Measurements from ENCODE around the gene ZNF597. TPM values are rescaled to one million over a fixed set of nuclear protein-coding genes. Genes with fewer than 3 reads are reported as not detected.
A peak's percentile ranks its signal among the peaks of the same experiment; 100 is the strongest.

Gene ZNF597
- polyA plus RNA-seq, 4 donors, result 0.45 to 3.8 (median 0.88) TPM

- no peak overlapping the region for H3K4me3 ChIP-seq (ENCODE audit: low read depth in 1 of 3, low read length in 3 of 3)
- H3K4me1 ChIP-seq (ENCODE audit: control insufficient read depth in 3 of 3, insufficient read depth in 2 of 3, low read depth in 1 of 3, low read length in 2 of 3), result peaks cover 0 to 7% (median 7%) of the 10 kb centered on the region in 3 donors
- no peak overlapping the region for H3K27ac ChIP-seq (ENCODE audit: low read depth in 1 of 3, low read length in 2 of 3)
- no peaks in the 10 kb centered on the region for H3K27me3 ChIP-seq (ENCODE audit: control insufficient read depth in 3 of 3, insufficient read depth in 3 of 3, low read length in 3 of 3)
- H3K36me3 ChIP-seq (ENCODE audit: control insufficient read depth in 3 of 3, insufficient read depth in 2 of 3, low read depth in 1 of 3, low read length in 3 of 3), result peaks cover 0 to 11% (median 0%) of the 10 kb centered on the region in 3 donors
- no peak for DNase-seq
- peaks cover 0 to 4% of the 10 kb centered on the region in 2 donors for H3K9me3 ChIP-seq (ENCODE audit: control insufficient read depth in 2 of 2, insufficient read depth in 1 of 2, low read depth in 1 of 2, low read length in 1 of 2)
- FAIRE-seq, result no peak
- 89 to 92% (median 92%) methylated on average over 5 of the region's 5 CpGs for WGBS, 3 donors
Measured at GRCh38 chr16:3454093-3454492, 10.8 kb upstream of the ZNF597 start.

- peaks cover 0 to 34% of the 10 kb centered on the region in 2 donors for H3K9me3 ChIP-seq (ENCODE audit: control insufficient read depth in 2 of 2, insufficient read depth in 1 of 2, low read depth in 1 of 2, low read length in 1 of 2)
- peaks cover 0 to 17% (median 0%) of the 10 kb centered on the region in 3 donors for H3K36me3 ChIP-seq (ENCODE audit: control insufficient read depth in 3 of 3, insufficient read depth in 2 of 3, low read depth in 1 of 3, low read length in 3 of 3)
- peaks cover 0 to 2% (median 0%) of the 10 kb centered on the region in 3 donors for H3K4me1 ChIP-seq (ENCODE audit: control insufficient read depth in 3 of 3, insufficient read depth in 2 of 3, low read depth in 1 of 3, low read length in 2 of 3)
- H3K27me3 ChIP-seq (ENCODE audit: control insufficient read depth in 3 of 3, insufficient read depth in 3 of 3, low read length in 3 of 3), result no peaks in the 10 kb centered on the region
- FAIRE-seq, result no peak
- H3K27ac ChIP-seq (ENCODE audit: low read depth in 1 of 3, low read length in 2 of 3), result peak overlapping the region; percentile 59 to 85 (median 79)
- WGBS, 3 donors, result 32 to 45% (median 34%) methylated on average over 10 of the region's 10 CpGs
- peak; percentile 71 to 73 for DNase-seq
- H3K4me3 ChIP-seq (ENCODE audit: low read depth in 1 of 3, low read length in 3 of 3), result peak overlapping the region in 2 of 3 donors; percentile 58 to 70
Measured at GRCh38 chr16:3444032-3444388, 706 bp upstream of the ZNF597 start.

- Histone ChIP-seq H3K27ac (ENCODE audit: low read depth in 1 of 3, low read length in 2 of 3) (no peak overlapping the region), H3K9me3 (ENCODE audit: control insufficient read depth in 2 of 2, insufficient read depth in 1 of 2, low read depth in 1 of 2, low read length in 1 of 2) (peaks cover 0 to 35% of the 10 kb centered on the region in 2 donors), H3K4me3 (ENCODE audit: low read depth in 1 of 3, low read length in 3 of 3) (no peak overlapping the region), H3K36me3 (ENCODE audit: control insufficient read depth in 3 of 3, insufficient read depth in 2 of 3, low read depth in 1 of 3, low read length in 3 of 3) (peaks cover 0 to 21% (median 2%) of the 10 kb centered on the region in 3 donors), H3K27me3 (ENCODE audit: control insufficient read depth in 3 of 3, insufficient read depth in 3 of 3, low read length in 3 of 3) (no peaks in the 10 kb centered on the region), H3K4me1 (ENCODE audit: control insufficient read depth in 3 of 3, insufficient read depth in 2 of 3, low read depth in 1 of 3, low read length in 2 of 3) (no peaks in the 10 kb centered on the region)
- 82 to 91% (median 87%) methylated on average over 4 of the region's 4 CpGs for WGBS, 3 donors
- DNase-seq, result no peak
- no peak for FAIRE-seq
Measured at GRCh38 chr16:3439637-3440036, 3.7 kb downstream of the ZNF597 start.

GRCh38 chr16:3434373-3434772 lies 8.9 kb downstream of the ZNF597 start:
- H3K4me3 ChIP-seq (ENCODE audit: low read depth in 1 of 3, low read length in 3 of 3), result no peak overlapping the region
- no peak for FAIRE-seq

DNA sequence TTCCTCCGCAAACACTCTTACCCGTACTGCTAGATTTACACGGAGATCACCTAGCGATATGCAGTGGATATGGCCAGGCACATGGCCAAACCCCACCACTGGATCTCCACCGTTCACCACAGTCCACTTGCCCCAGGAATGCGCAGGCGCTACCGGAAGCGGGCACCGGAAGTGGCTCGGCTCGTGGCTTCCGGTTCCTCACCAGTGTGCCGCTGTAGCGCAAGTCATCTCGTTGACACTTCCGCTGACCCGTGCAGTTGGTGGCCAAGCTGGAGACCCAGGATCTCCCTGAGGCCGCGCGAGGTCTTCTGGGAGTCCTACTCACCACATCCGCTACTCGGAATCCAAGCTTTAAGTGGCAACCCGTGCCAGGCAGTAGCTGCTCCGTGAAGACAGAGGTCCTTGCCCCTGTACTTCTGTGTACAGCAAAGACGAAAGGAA lies 11.5 kb downstream of the ZNF597 start:
- DNase-seq, result peak; percentile 40 to 44
- Histone ChIP-seq H3K4me3 (ENCODE audit: low read depth in 1 of 3, low read length in 3 of 3) (peak overlapping the region in 1 of 3 donors; percentile 10), H3K9me3 (ENCODE audit: control insufficient read depth in 2 of 2, insufficient read depth in 1 of 2, low read depth in 1 of 2, low read length in 1 of 2) (peaks cover 0 to 15% of the 10 kb centered on the region in 2 donors), H3K4me1 (ENCODE audit: control insufficient read depth in 3 of 3, insufficient read depth in 2 of 3, low read depth in 1 of 3, low read length in 2 of 3) (no peaks in the 10 kb centered on the region), H3K36me3 (ENCODE audit: control insufficient read depth in 3 of 3, insufficient read depth in 2 of 3, low read depth in 1 of 3, low read length in 3 of 3) (peaks cover 0 to 14% (median 0%) of the 10 kb centered on the region in 3 donors), H3K27ac (ENCODE audit: low read depth in 1 of 3, low read length in 2 of 3) (no peak overlapping the region), H3K27me3 (ENCODE audit: control insufficient read depth in 3 of 3, insufficient read depth in 3 of 3, low read length in 3 of 3) (no peaks in the 10 kb centered on the region)
- WGBS, 3 donors, result 62 to 72% (median 65%) methylated on average over 26 of the region's 26 CpGs
- no peak for FAIRE-seq

More at GRCh38 chr16:3434373-3434772, 8.9 kb downstream of the ZNF597 start:
- Histone ChIP-seq H3K36me3 (ENCODE audit: control insufficient read depth in 3 of 3, insufficient read depth in 2 of 3, low read depth in 1 of 3, low read length in 3 of 3) (peaks cover 0 to 23% (median 2%) of the 10 kb centered on the region in 3 donors), H3K9me3 (ENCODE audit: control insufficient read depth in 2 of 2, insufficient read depth in 1 of 2, low read depth in 1 of 2, low read length in 1 of 2) (peaks cover 0 to 18% of the 10 kb centered on the region in 2 donors), H3K27me3 (ENCODE audit: control insufficient read depth in 3 of 3, insufficient read depth in 3 of 3, low read length in 3 of 3) (no peaks in the 10 kb centered on the region), H3K4me1 (ENCODE audit: control insufficient read depth in 3 of 3, insufficient read depth in 2 of 3, low read depth in 1 of 3, low read length in 2 of 3) (no peaks in the 10 kb centered on the region), H3K27ac (ENCODE audit: low read depth in 1 of 3, low read length in 2 of 3) (no peak overlapping the region)
- DNase-seq, result no peak

DNA sequence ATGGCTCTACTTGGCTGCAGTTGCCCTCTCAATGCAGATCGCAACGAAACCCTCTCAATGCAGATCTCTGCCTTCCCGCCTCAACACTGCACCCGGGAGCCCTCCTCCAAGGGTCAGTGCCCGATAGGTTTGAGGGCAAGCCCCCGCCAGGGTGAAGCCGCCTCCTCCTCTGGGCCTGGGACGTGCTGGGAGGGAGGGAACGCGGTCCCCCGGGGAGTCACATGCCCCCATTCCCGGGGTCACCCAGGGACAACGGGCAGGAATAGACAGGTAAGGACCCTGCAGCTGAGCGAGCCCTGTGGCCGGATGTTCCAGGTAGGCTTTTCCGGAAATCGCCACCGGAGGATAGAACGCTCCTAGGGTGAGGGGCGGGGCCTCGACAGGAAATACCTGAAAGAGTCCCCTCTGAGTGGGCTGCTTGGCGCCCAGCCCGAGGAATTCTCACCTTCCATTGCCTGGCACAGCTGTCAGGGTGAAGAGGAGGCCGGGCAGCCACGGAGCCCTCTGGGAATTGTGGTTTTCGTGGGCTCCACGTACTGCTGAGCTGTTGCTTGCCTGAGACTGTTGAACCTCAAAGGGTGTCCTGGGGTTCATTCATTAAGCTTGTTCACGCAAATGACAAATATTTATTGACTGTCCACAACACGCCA lies 29.4 kb downstream of the ZNF597 start:
- Histone ChIP-seq H3K36me3 (ENCODE audit: control insufficient read depth in 3 of 3, insufficient read depth in 2 of 3, low read depth in 1 of 3, low read length in 3 of 3) (peaks cover 0 to 2% (median 1%) of the 10 kb centered on the region in 3 donors), H3K9me3 (ENCODE audit: control insufficient read depth in 2 of 2, insufficient read depth in 1 of 2, low read depth in 1 of 2, low read length in 1 of 2) (peaks cover under 1 to 80% of the 10 kb centered on the region in 2 donors), H3K27me3 (ENCODE audit: control insufficient read depth in 3 of 3, insufficient read depth in 3 of 3, low read length in 3 of 3) (no peaks in the 10 kb centered on the region), H3K4me3 (ENCODE audit: low read depth in 1 of 3, low read length in 3 of 3) (no peak overlapping the region), H3K27ac (ENCODE audit: low read depth in 1 of 3, low read length in 2 of 3) (no peak overlapping the region), H3K4me1 (ENCODE audit: control insufficient read depth in 3 of 3, insufficient read depth in 2 of 3, low read depth in 1 of 3, low read length in 2 of 3) (no peaks in the 10 kb centered on the region)
- WGBS, 3 donors, result 48 to 55% (median 49%) methylated on average over 28 to 29 of the region's 29 CpGs
- FAIRE-seq, result no peak
- no peak for DNase-seq

DNA sequence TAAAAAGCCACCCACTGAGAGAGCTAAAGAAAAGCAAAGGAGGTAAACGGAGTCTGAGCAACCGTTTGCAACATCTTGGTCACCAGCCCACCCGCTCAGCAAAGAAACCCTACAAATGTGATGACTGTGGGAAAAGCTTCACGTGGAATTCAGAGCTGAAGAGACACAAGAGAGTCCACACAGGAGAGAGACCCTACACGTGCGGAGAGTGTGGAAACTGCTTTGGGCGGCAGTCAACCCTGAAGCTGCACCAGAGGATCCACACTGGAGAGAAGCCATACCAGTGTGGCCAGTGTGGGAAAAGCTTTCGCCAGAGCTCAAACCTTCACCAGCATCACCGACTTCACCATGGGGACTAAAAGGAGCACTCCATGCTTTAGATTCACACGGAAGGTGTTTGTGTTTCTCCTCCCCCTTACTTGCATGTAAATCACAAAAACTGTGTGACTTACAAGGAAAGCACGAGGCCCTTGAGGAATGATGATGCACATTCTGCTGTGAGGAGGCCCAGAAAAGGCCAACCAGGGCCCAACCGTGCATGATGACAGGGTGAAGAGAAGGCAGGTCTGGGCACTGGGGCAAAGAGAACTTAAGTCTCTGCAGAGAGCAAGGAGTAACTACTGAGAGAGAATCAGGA lies 34.6 kb downstream of the ZNF597 start:
- no peak overlapping the region for H3K4me3 ChIP-seq (ENCODE audit: low read depth in 1 of 3, low read length in 3 of 3)
- no peak for FAIRE-seq
- H3K9me3 ChIP-seq (ENCODE audit: control insufficient read depth in 2 of 2, insufficient read depth in 1 of 2, low read depth in 1 of 2, low read length in 1 of 2), result peaks cover 9 to 85% of the 10 kb centered on the region in 2 donors
- WGBS, 3 donors, result 95 to 97% (median 95%) methylated on average over 12 of the region's 12 CpGs
- no peak for DNase-seq
- H3K27me3 ChIP-seq (ENCODE audit: control insufficient read depth in 3 of 3, insufficient read depth in 3 of 3, low read length in 3 of 3), result no peaks in the 10 kb centered on the region
- peaks cover 15 to 33% (median 23%) of the 10 kb centered on the region in 3 donors for H3K36me3 ChIP-seq (ENCODE audit: control insufficient read depth in 3 of 3, insufficient read depth in 2 of 3, low read depth in 1 of 3, low read length in 3 of 3)
- H3K4me1 ChIP-seq (ENCODE audit: control insufficient read depth in 3 of 3, insufficient read depth in 2 of 3, low read depth in 1 of 3, low read length in 2 of 3), result no peaks in the 10 kb centered on the region
- H3K27ac ChIP-seq (ENCODE audit: low read depth in 1 of 3, low read length in 2 of 3), result no peak overlapping the region

- 36 to 48% (median 46%) methylated on average over 17 of the region's 17 CpGs for WGBS, 3 donors
- DNase-seq, result no peak
- Histone ChIP-seq H3K36me3 (ENCODE audit: control insufficient read depth in 3 of 3, insufficient read depth in 2 of 3, low read depth in 1 of 3, low read length in 3 of 3) (peaks cover 8 to 30% (median 11%) of the 10 kb centered on the region in 3 donors), H3K27me3 (ENCODE audit: control insufficient read depth in 3 of 3, insufficient read depth in 3 of 3, low read length in 3 of 3) (no peaks in the 10 kb centered on the region), H3K4me1 (ENCODE audit: control insufficient read depth in 3 of 3, insufficient read depth in 2 of 3, low read depth in 1 of 3, low read length in 2 of 3) (peaks cover 0 to 7% (median 0%) of the 10 kb centered on the region in 3 donors), H3K27ac (ENCODE audit: low read depth in 1 of 3, low read length in 2 of 3) (peak overlapping the region; percentile 78 to 91 (median 83)), H3K9me3 (ENCODE audit: control insufficient read depth in 2 of 2, insufficient read depth in 1 of 2, low read depth in 1 of 2, low read length in 1 of 2) (peaks cover 0 to 58% of the 10 kb centered on the region in 2 donors), H3K4me3 (ENCODE audit: low read depth in 1 of 3, low read length in 3 of 3) (peak overlapping the region; percentile 69 to 93 (median 75))
- no peak for FAIRE-seq
Measured at GRCh38 chr16:3401719-3402397, 41.4 kb downstream of the ZNF597 start.
